ENCODE data around the gene SLAIN2.
"Not testable (repeated sequence)": the region's sequence is repeated elsewhere in the genome, so short reads cannot be mapped to it uniquely, and the experiment has no call there.

The SLAIN2 gene

GRCh38 chr4:48450740-48451139, 109.4 kb downstream of the SLAIN2 start:
- no peak overlapping the region for H3K27ac Mint-ChIP-seq
- no peak overlapping the region for H3K4me3 Mint-ChIP-seq
- no peaks in the 10 kb centered on the region for H3K9me3 Mint-ChIP-seq
- peaks cover 3% of the 10 kb centered on the region for H3K27me3 Mint-ChIP-seq (ENCODE audit: low read depth)
- H3K36me3 Mint-ChIP-seq (ENCODE audit: low read depth): no peaks in the 10 kb centered on the region
- no peak for DNase-seq (ENCODE audit: low spot score)
- H3K4me1 Mint-ChIP-seq (ENCODE audit: low read depth): no peaks in the 10 kb centered on the region

- not testable (repeated sequence) for DNase-seq (ENCODE audit: low spot score); H3K4me3 Mint-ChIP-seq; H3K4me1 Mint-ChIP-seq (ENCODE audit: low read depth); H3K36me3 Mint-ChIP-seq (ENCODE audit: low read depth); H3K9me3 Mint-ChIP-seq; H3K27me3 Mint-ChIP-seq (ENCODE audit: low read depth); H3K27ac Mint-ChIP-seq
Observed at GRCh38 chr4:48451656-48452055, 110.3 kb downstream of the SLAIN2 start.

GRCh38 chr4:48454591-48454990, 113.3 kb downstream of the SLAIN2 start:
- no peaks in the 10 kb centered on the region for H3K9me3 Mint-ChIP-seq
- H3K27me3 Mint-ChIP-seq (ENCODE audit: low read depth): peaks cover 14% of the 10 kb centered on the region
- no peaks in the 10 kb centered on the region for H3K4me1 Mint-ChIP-seq (ENCODE audit: low read depth)
- H3K27ac Mint-ChIP-seq: no peak overlapping the region
- no peak overlapping the region for H3K4me3 Mint-ChIP-seq
- no peaks in the 10 kb centered on the region for H3K36me3 Mint-ChIP-seq (ENCODE audit: low read depth)
- DNase-seq (ENCODE audit: low spot score): no peak

- Mint-ChIP-seq H3K9me3 (no peaks in the 10 kb centered on the region), H3K4me1 (ENCODE audit: low read depth) (no peaks in the 10 kb centered on the region), H3K27me3 (ENCODE audit: low read depth) (peaks cover 12% of the 10 kb centered on the region), H3K36me3 (ENCODE audit: low read depth) (no peaks in the 10 kb centered on the region), H3K27ac (no peak overlapping the region), H3K4me3 (no peak overlapping the region)
- no peak for DNase-seq (ENCODE audit: low spot score)
Observed at GRCh38 chr4:48461000-48461399, 119.7 kb downstream of the SLAIN2 start.

GRCh38 chr4:48462363-48462762, 121.0 kb downstream of the SLAIN2 start:
- H3K4me1 Mint-ChIP-seq (ENCODE audit: low read depth): no peaks in the 10 kb centered on the region
- peaks cover 7% of the 10 kb centered on the region for H3K27me3 Mint-ChIP-seq (ENCODE audit: low read depth)
- no peak for DNase-seq (ENCODE audit: low spot score)

GRCh38 chr4:48467442-48467841, 126.1 kb downstream of the SLAIN2 start:
- Mint-ChIP-seq H3K9me3 (no peaks in the 10 kb centered on the region), H3K4me1 (ENCODE audit: low read depth) (no peaks in the 10 kb centered on the region), H3K27ac (no peak overlapping the region), H3K36me3 (ENCODE audit: low read depth) (no peaks in the 10 kb centered on the region), H3K4me3 (no peak overlapping the region), H3K27me3 (ENCODE audit: low read depth) (peaks cover 20% of the 10 kb centered on the region)
- DNase-seq (ENCODE audit: low spot score): no peak

More at GRCh38 chr4:48462363-48462762, 121.0 kb downstream of the SLAIN2 start:
- no peaks in the 10 kb centered on the region for H3K9me3 Mint-ChIP-seq
- H3K27ac Mint-ChIP-seq: no peak overlapping the region
- no peak overlapping the region for H3K4me3 Mint-ChIP-seq
- no peaks in the 10 kb centered on the region for H3K36me3 Mint-ChIP-seq (ENCODE audit: low read depth)

GRCh38 chr4:48467891-48468290, 126.6 kb downstream of the SLAIN2 start:
- no peaks in the 10 kb centered on the region for H3K4me1 Mint-ChIP-seq (ENCODE audit: low read depth)
- no peak for DNase-seq (ENCODE audit: low spot score)
- H3K4me3 Mint-ChIP-seq: no peak overlapping the region
- no peaks in the 10 kb centered on the region for H3K9me3 Mint-ChIP-seq
- no peaks in the 10 kb centered on the region for H3K36me3 Mint-ChIP-seq (ENCODE audit: low read depth)
- H3K27ac Mint-ChIP-seq: no peak overlapping the region
- peaks cover 20% of the 10 kb centered on the region for H3K27me3 Mint-ChIP-seq (ENCODE audit: low read depth)

- no peak for DNase-seq (ENCODE audit: low spot score)
- Mint-ChIP-seq H3K4me1 (ENCODE audit: low read depth) (no peaks in the 10 kb centered on the region), H3K4me3 (no peak overlapping the region), H3K27me3 (ENCODE audit: low read depth) (peaks cover 28% of the 10 kb centered on the region), H3K9me3 (no peaks in the 10 kb centered on the region), H3K27ac (no peak overlapping the region), H3K36me3 (ENCODE audit: low read depth) (no peaks in the 10 kb centered on the region)
Observed at GRCh38 chr4:48470137-48470536, 128.8 kb downstream of the SLAIN2 start.

- H3K27me3 Mint-ChIP-seq (ENCODE audit: low read depth): peaks cover 29% of the 10 kb centered on the region
- no peak overlapping the region for H3K4me3 Mint-ChIP-seq
- no peak for DNase-seq (ENCODE audit: low spot score)
- no peaks in the 10 kb centered on the region for H3K36me3 Mint-ChIP-seq (ENCODE audit: low read depth)
- no peaks in the 10 kb centered on the region for H3K9me3 Mint-ChIP-seq
- no peaks in the 10 kb centered on the region for H3K4me1 Mint-ChIP-seq (ENCODE audit: low read depth)
- H3K27ac Mint-ChIP-seq: no peak overlapping the region
Observed at GRCh38 chr4:48470570-48470969, 129.2 kb downstream of the SLAIN2 start.

GRCh38 chr4:48472794-48473193, 131.5 kb downstream of the SLAIN2 start:
- peaks cover 5% of the 10 kb centered on the region for H3K4me1 Mint-ChIP-seq (ENCODE audit: low read depth)
- H3K36me3 Mint-ChIP-seq (ENCODE audit: low read depth): no peaks in the 10 kb centered on the region
- no peak for DNase-seq (ENCODE audit: low spot score)
- H3K4me3 Mint-ChIP-seq: no peak overlapping the region
- no peaks in the 10 kb centered on the region for H3K9me3 Mint-ChIP-seq
- H3K27ac Mint-ChIP-seq: no peak overlapping the region
- peaks cover 43% of the 10 kb centered on the region for H3K27me3 Mint-ChIP-seq (ENCODE audit: low read depth)

GRCh38 chr4:48475770-48476169, 134.4 kb downstream of the SLAIN2 start:
- Mint-ChIP-seq H3K4me3 (no peak overlapping the region), H3K36me3 (ENCODE audit: low read depth) (no peaks in the 10 kb centered on the region), H3K27me3 (ENCODE audit: low read depth) (peaks cover 42% of the 10 kb centered on the region), H3K4me1 (ENCODE audit: low read depth) (peaks cover 5% of the 10 kb centered on the region), H3K27ac (no peak overlapping the region), H3K9me3 (no peaks in the 10 kb centered on the region)
- no peak for DNase-seq (ENCODE audit: low spot score)
